HL-60 (cell line): ENCODE measurements around the gene LRRC8A.

Source experiments
- DNase-seq, 2 experiments: peaks; one replicate each; pipeline ENCODE4 v3.0.0-alpha.2; 2010 to 2020; ENCODE audit warnings: low read depth in 1 of 2, low spot score in 1 of 2
- H3K27ac ChIP-seq: fragments of 250-450 bp; sonication (Bioruptor Pico); replicated peaks from 2 replicates; pipeline ENCODE4 v1.5.1; 2020; ENCODE audit warnings: mild to moderate bottlenecking, moderate library complexity
- H3K27me3 ChIP-seq: fragments of 250-450 bp; sonication (Bioruptor Pico); 2 replicates; pipeline ENCODE4 v1.5.1; 2021; ENCODE audit warnings: mild to moderate bottlenecking, moderate library complexity; ENCODE audit not compliant: insufficient read depth, poor library complexity, severe bottlenecking
- H3K4me3 ChIP-seq: replicated peaks from 2 replicates; pipeline ENCODE4 v1.5.1; 2011; ENCODE audit warnings: mild to moderate bottlenecking, control low read depth, low read length; ENCODE audit not compliant: insufficient read depth
- CTCF ChIP-seq: IDR thresholded peaks from one replicate; pipeline ENCODE4 v1.5.1; 2011; ENCODE audit warnings: low read length, control low read depth, inconsistent platforms; ENCODE audit not compliant: insufficient read depth
- GABPA ChIP-seq: IDR thresholded peaks from 2 replicates; pipeline ENCODE4 v1.6.1; 2012; ENCODE audit warnings: low read depth
- POLR2AphosphoS5 ChIP-seq: IDR thresholded peaks from 2 replicates; pipeline ENCODE4 v1.6.1; 2012; ENCODE audit warnings: low read depth
- SPI1 ChIP-seq: IDR thresholded peaks from 2 replicates; pipeline ENCODE4 v1.6.1; 2012; ENCODE audit warnings: low read depth, mild to moderate bottlenecking, borderline replicate concordance
- TF ChIP-seq, protein P1 (sequence below): IDR thresholded peaks from 2 replicates; pipeline ENCODE4 v1.6.1; 2012; ENCODE audit warnings: low read depth; ENCODE audit not compliant: insufficient replicate concordance

Gene LRRC8A

DNA sequence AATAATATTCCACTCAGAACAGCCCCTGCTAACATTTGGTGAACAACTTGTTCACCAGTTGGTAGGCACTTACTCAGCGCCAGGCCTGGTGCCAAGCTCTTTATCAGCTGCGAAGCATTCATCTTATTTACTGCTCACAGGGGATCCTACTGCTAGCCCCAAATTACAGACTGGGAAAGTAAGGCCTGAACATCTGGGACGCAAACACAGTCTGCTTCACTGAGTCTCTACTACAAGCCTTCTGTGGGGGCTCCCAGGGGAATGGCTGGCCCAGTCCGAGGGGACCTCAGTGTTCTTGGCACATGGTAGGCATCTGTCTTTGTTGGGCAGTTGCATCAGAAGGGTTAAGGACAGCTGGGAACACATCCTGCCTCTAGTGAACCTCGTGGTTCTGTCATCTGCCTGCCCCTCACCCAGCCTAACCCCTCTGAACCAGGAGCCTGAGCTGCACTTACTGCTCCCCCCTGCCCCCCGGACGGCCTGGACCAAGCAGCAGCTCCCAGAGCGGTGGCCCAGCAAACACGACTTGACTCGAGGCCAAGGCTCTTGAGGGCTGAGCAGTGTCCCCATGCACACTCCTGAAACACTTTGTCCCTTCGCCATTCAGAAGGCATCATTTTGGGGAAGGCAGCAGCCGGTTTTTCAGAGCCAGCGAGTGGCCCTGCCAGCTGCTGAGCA, 38.6 kb downstream of the LRRC8A start, which contains the start of gene PHYHD1:
PHYHD1 (plus strand) TSS at position 602 of the 678 bp plus-strand sequence. CDS start 1,342 bp downstream, outside the sequence.
- TF ChIP-seq, protein P1, sequence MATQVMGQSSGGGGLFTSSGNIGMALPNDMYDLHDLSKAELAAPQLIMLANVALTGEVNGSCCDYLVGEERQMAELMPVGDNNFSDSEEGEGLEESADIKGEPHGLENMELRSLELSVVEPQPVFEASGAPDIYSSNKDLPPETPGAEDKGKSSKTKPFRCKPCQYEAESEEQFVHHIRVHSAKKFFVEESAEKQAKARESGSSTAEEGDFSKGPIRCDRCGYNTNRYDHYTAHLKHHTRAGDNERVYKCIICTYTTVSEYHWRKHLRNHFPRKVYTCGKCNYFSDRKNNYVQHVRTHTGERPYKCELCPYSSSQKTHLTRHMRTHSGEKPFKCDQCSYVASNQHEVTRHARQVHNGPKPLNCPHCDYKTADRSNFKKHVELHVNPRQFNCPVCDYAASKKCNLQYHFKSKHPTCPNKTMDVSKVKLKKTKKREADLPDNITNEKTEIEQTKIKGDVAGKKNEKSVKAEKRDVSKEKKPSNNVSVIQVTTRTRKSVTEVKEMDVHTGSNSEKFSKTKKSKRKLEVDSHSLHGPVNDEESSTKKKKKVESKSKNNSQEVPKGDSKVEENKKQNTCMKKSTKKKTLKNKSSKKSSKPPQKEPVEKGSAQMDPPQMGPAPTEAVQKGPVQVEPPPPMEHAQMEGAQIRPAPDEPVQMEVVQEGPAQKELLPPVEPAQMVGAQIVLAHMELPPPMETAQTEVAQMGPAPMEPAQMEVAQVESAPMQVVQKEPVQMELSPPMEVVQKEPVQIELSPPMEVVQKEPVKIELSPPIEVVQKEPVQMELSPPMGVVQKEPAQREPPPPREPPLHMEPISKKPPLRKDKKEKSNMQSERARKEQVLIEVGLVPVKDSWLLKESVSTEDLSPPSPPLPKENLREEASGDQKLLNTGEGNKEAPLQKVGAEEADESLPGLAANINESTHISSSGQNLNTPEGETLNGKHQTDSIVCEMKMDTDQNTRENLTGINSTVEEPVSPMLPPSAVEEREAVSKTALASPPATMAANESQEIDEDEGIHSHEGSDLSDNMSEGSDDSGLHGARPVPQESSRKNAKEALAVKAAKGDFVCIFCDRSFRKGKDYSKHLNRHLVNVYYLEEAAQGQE = no peak
- no peak for TF ChIP-seq POLR2AphosphoS5
- no peak for TF ChIP-seq SPI1
- TF ChIP-seq CTCF = no peak
- no peak for TF ChIP-seq GABPA
- no peaks in the 10 kb centered on the region for H3K27me3 ChIP-seq
- no peak for DNase-seq
- H3K4me3 ChIP-seq = no peak within 1 kb of the TSS
- no peak within 1 kb of the TSS for H3K27ac ChIP-seq

- H3K27me3 ChIP-seq = no peaks in the 10 kb centered on the region
- H3K27ac ChIP-seq = no peak overlapping the region
- no peak overlapping the region for H3K4me3 ChIP-seq
- TF ChIP-seq, protein P1 = no peak
- TF ChIP-seq POLR2AphosphoS5 (no peak), SPI1 (no peak), CTCF (no peak), GABPA (no peak)
- DNase-seq = no peak
Observed at GRCh38 chr9:128921881-128922763, 40.2 kb downstream of the LRRC8A start.

GRCh38 chr9:128923493-128923883, 41.6 kb downstream of the LRRC8A start:
- H3K27me3 ChIP-seq = no peaks in the 10 kb centered on the region
- no peak overlapping the region for H3K4me3 ChIP-seq
- TF ChIP-seq, protein P1 = no peak
- TF ChIP-seq POLR2AphosphoS5 = no peak
- no peak for TF ChIP-seq GABPA
- no peak for TF ChIP-seq CTCF
- TF ChIP-seq SPI1 = no peak
- no peak for DNase-seq
- no peak overlapping the region for H3K27ac ChIP-seq
